HL-60 (cell line): ENCODE measurements around the gene MACROD1.

ENCODE experiments used
- DNase-seq, 2 experiments: peaks; one replicate each; pipeline ENCODE4 v3.0.0-alpha.2; 2010 to 2020; ENCODE audit warnings: low read depth in 1 of 2, low spot score in 1 of 2
- H3K27ac ChIP-seq: fragments of 250-450 bp; sonication (Bioruptor Pico); replicated peaks from 2 replicates; pipeline ENCODE4 v1.5.1; 2020; ENCODE audit warnings: mild to moderate bottlenecking, moderate library complexity
- H3K27me3 ChIP-seq: fragments of 250-450 bp; sonication (Bioruptor Pico); 2 replicates; pipeline ENCODE4 v1.5.1; 2021; ENCODE audit warnings: mild to moderate bottlenecking, moderate library complexity; ENCODE audit not compliant: insufficient read depth, poor library complexity, severe bottlenecking
- H3K4me3 ChIP-seq: replicated peaks from 2 replicates; pipeline ENCODE4 v1.5.1; 2011; ENCODE audit warnings: mild to moderate bottlenecking, control low read depth, low read length; ENCODE audit not compliant: insufficient read depth
- GABPA ChIP-seq: IDR thresholded peaks from 2 replicates; pipeline ENCODE4 v1.6.1; 2012; ENCODE audit warnings: low read depth
- POLR2AphosphoS5 ChIP-seq: IDR thresholded peaks from 2 replicates; pipeline ENCODE4 v1.6.1; 2012; ENCODE audit warnings: low read depth
- SPI1 ChIP-seq: IDR thresholded peaks from 2 replicates; pipeline ENCODE4 v1.6.1; 2012; ENCODE audit warnings: low read depth, mild to moderate bottlenecking, borderline replicate concordance
- TF ChIP-seq, protein P1 (sequence below): IDR thresholded peaks from one replicate; pipeline ENCODE4 v1.5.1; 2011; ENCODE audit warnings: low read length, control low read depth, inconsistent platforms; ENCODE audit not compliant: insufficient read depth
- TF ChIP-seq, protein P2 (sequence below): IDR thresholded peaks from 2 replicates; pipeline ENCODE4 v1.6.1; 2012; ENCODE audit warnings: low read depth; ENCODE audit not compliant: insufficient replicate concordance

Gene MACROD1

DNA sequence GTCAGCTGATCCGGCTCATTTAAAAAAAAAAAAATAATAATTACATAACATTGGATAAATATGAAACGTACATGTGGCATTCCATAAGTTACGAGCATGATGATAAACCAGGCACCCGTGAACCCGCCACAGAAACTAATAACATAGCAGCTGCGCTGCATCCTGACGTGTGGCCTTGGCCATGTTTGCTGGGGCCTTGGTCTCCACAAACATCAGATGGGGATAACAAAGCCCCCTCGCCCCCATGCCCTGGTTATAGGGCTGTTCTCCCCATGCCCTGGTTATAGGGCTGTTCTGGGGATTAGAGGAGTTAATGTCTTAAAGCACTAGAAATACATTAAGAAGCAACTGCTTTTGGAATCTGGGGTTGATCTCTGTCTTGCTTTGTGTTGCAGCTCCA is 93.5 kb downstream of the MACROD1 start:
- no peak for DNase-seq
- Histone ChIP-seq H3K27me3 (no peaks in the 10 kb centered on the region), H3K27ac (no peak overlapping the region), H3K4me3 (no peak overlapping the region)
- TF ChIP-seq, protein P1, sequence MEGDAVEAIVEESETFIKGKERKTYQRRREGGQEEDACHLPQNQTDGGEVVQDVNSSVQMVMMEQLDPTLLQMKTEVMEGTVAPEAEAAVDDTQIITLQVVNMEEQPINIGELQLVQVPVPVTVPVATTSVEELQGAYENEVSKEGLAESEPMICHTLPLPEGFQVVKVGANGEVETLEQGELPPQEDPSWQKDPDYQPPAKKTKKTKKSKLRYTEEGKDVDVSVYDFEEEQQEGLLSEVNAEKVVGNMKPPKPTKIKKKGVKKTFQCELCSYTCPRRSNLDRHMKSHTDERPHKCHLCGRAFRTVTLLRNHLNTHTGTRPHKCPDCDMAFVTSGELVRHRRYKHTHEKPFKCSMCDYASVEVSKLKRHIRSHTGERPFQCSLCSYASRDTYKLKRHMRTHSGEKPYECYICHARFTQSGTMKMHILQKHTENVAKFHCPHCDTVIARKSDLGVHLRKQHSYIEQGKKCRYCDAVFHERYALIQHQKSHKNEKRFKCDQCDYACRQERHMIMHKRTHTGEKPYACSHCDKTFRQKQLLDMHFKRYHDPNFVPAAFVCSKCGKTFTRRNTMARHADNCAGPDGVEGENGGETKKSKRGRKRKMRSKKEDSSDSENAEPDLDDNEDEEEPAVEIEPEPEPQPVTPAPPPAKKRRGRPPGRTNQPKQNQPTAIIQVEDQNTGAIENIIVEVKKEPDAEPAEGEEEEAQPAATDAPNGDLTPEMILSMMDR = no peak
- TF ChIP-seq SPI1 = no peak
- TF ChIP-seq, protein P2, sequence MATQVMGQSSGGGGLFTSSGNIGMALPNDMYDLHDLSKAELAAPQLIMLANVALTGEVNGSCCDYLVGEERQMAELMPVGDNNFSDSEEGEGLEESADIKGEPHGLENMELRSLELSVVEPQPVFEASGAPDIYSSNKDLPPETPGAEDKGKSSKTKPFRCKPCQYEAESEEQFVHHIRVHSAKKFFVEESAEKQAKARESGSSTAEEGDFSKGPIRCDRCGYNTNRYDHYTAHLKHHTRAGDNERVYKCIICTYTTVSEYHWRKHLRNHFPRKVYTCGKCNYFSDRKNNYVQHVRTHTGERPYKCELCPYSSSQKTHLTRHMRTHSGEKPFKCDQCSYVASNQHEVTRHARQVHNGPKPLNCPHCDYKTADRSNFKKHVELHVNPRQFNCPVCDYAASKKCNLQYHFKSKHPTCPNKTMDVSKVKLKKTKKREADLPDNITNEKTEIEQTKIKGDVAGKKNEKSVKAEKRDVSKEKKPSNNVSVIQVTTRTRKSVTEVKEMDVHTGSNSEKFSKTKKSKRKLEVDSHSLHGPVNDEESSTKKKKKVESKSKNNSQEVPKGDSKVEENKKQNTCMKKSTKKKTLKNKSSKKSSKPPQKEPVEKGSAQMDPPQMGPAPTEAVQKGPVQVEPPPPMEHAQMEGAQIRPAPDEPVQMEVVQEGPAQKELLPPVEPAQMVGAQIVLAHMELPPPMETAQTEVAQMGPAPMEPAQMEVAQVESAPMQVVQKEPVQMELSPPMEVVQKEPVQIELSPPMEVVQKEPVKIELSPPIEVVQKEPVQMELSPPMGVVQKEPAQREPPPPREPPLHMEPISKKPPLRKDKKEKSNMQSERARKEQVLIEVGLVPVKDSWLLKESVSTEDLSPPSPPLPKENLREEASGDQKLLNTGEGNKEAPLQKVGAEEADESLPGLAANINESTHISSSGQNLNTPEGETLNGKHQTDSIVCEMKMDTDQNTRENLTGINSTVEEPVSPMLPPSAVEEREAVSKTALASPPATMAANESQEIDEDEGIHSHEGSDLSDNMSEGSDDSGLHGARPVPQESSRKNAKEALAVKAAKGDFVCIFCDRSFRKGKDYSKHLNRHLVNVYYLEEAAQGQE = no peak
- TF ChIP-seq GABPA = no peak
- TF ChIP-seq POLR2AphosphoS5 = no peak

DNA sequence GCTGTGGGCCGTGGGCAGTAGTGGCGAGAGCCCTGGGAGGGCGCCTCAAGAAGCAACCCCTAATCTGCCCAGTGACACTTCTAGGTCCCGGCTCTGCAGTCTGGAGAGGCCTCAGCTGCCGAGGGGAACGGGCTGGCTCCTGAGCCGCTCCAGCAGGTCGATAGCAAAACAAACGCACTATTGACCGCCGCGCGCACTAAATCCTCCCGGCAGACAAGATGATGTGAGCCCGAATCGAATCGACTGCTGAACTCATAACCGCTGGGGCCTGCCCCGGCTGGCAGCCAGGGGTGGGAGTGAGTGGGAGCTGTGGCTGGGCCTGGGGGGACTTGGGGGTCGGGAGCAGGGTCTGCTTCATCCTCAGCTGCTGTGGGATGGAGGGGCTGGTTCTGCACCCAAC is 94.1 kb downstream of the MACROD1 start:
- TF ChIP-seq SPI1 = no peak
- TF ChIP-seq, protein P1 = no peak
- no peak for TF ChIP-seq GABPA
- no peak for TF ChIP-seq POLR2AphosphoS5
- TF ChIP-seq, protein P2 = no peak
- H3K27me3 ChIP-seq = no peaks in the 10 kb centered on the region
- no peak overlapping the region for H3K4me3 ChIP-seq
- H3K27ac ChIP-seq = no peak overlapping the region
- DNase-seq = no peak

DNA sequence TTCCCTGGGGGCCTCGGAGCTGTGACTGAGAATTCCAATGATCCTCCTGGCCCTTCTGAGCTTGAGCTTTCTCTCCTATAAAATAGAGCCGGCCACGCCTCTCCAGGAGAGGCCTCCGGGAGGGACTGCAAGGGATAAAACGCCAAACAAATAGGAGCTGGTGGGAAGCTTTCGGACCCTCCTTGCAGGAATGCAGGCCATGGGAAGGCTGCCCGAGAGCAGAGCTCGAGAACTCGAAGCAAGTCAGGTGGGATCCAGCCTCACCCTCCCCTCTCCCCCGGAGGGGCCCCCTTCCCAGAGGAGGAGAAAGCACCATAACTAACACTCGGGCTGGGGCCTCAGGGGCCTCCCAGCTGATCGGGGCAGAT is 95.6 kb downstream of the MACROD1 start:
- Histone ChIP-seq H3K27me3 (no peaks in the 10 kb centered on the region), H3K4me3 (no peak overlapping the region), H3K27ac (no peak overlapping the region)
- no peak for DNase-seq
- TF ChIP-seq, protein P1 = no peak
- TF ChIP-seq GABPA = no peak
- TF ChIP-seq POLR2AphosphoS5 = no peak
- TF ChIP-seq, protein P2 = no peak
- no peak for TF ChIP-seq SPI1
